ENCODE results near the gene MEGF6. TPM values are rescaled to one million over a fixed set of nuclear protein-coding genes. Genes with fewer than 3 reads are reported as not detected.

The MEGF6 gene
- polyA plus RNA-seq, 1 donor (not counting 4 experiments of a cell fraction or from before 2014, with no cell fraction given) = 0.24 TPM

GRCh38 chr1:3563610-3564009, 47.7 kb downstream of the MEGF6 start:
- no peak overlapping the region for H3K4me3 ChIP-seq (ENCODE audit: control insufficient read depth in 2 of 3, extremely low read depth in 1 of 3, insufficient read depth in 2 of 3, low read depth in 1 of 3, low read length in 3 of 3)
- no peak overlapping the region for H3K27ac ChIP-seq (ENCODE audit: control insufficient read depth, insufficient read depth, low read length)
- no peaks in the 10 kb centered on the region for H3K9me1 ChIP-seq (ENCODE audit: control insufficient read depth, extremely low read depth, insufficient read depth, low read length)
- no peaks in the 10 kb centered on the region for H3K36me3 ChIP-seq (ENCODE audit: control insufficient read depth in 2 of 2, extremely low read depth in 1 of 2, insufficient read depth in 2 of 2, low read length in 2 of 2)
- H3K4me1 ChIP-seq (ENCODE audit: control insufficient read depth, extremely low read depth, insufficient read depth, low read length) = peaks cover 2% of the 10 kb centered on the region
- H3K4me2 ChIP-seq (ENCODE audit: control insufficient read depth, extremely low read depth, insufficient read depth, low read depth, low read length) = no peak overlapping the region
- H4K20me1 ChIP-seq (ENCODE audit: control insufficient read depth, extremely low read depth, insufficient read depth, low read length) = no peaks in the 10 kb centered on the region
- no peak for FAIRE-seq
- no peak for DNase-seq (ENCODE audit: low read depth, low spot score)
- dilution Hi-C loops (cut with MboI; ENCODE audit: extremely low pct_ligation_motif_present, low sequenced_read_pairs) = no loop called here
- H3K27me3 ChIP-seq (ENCODE audit: control insufficient read depth, extremely low read depth, insufficient read depth, low read length) = peaks cover 9% of the 10 kb centered on the region
- H3K9ac ChIP-seq (ENCODE audit: control insufficient read depth, extremely low read depth, insufficient read depth, low read length) = no peak overlapping the region
- H2AFZ ChIP-seq (ENCODE audit: control insufficient read depth, low read length) = no peak overlapping the region
- no peaks in the 10 kb centered on the region for H3K79me2 ChIP-seq (ENCODE audit: control insufficient read depth, insufficient read depth, low read length)
- TF ChIP-seq EZH2 (IDR thresholded peaks at IDR 0.05; ENCODE audit: low read length) (no peak), CTCF (optimal IDR thresholded peaks at IDR 0.05 in 1 of 3, IDR thresholded peaks at IDR 0.05 in 1 of 3, conservative IDR thresholded peaks at IDR 0.05 in 1 of 3; ENCODE audit: extremely low read depth in 1 of 3, insufficient read depth in 2 of 3, low read length in 3 of 3) (no peak)
- H3K9me3 ChIP-seq (ENCODE audit: control insufficient read depth, low read depth, low read length) = no peaks in the 10 kb centered on the region

GRCh38 chr1:3563125-3563524, 48.2 kb downstream of the MEGF6 start:
- Histone ChIP-seq H3K36me3 (ENCODE audit: control insufficient read depth in 2 of 2, extremely low read depth in 1 of 2, insufficient read depth in 2 of 2, low read length in 2 of 2) (no peaks in the 10 kb centered on the region), H4K20me1 (ENCODE audit: control insufficient read depth, extremely low read depth, insufficient read depth, low read length) (no peaks in the 10 kb centered on the region), H2AFZ (ENCODE audit: control insufficient read depth, low read length) (no peak overlapping the region), H3K4me1 (ENCODE audit: control insufficient read depth, extremely low read depth, insufficient read depth, low read length) (peaks cover 2% of the 10 kb centered on the region), H3K9ac (ENCODE audit: control insufficient read depth, extremely low read depth, insufficient read depth, low read length) (no peak overlapping the region), H3K79me2 (ENCODE audit: control insufficient read depth, insufficient read depth, low read length) (no peaks in the 10 kb centered on the region), H3K27me3 (ENCODE audit: control insufficient read depth, extremely low read depth, insufficient read depth, low read length) (peaks cover 9% of the 10 kb centered on the region), H3K9me1 (ENCODE audit: control insufficient read depth, extremely low read depth, insufficient read depth, low read length) (no peaks in the 10 kb centered on the region), H3K9me3 (ENCODE audit: control insufficient read depth, low read depth, low read length) (no peaks in the 10 kb centered on the region), H3K27ac (ENCODE audit: control insufficient read depth, insufficient read depth, low read length) (no peak overlapping the region), H3K4me3 (ENCODE audit: control insufficient read depth in 2 of 3, extremely low read depth in 1 of 3, insufficient read depth in 2 of 3, low read depth in 1 of 3, low read length in 3 of 3) (no peak overlapping the region), H3K4me2 (ENCODE audit: control insufficient read depth, extremely low read depth, insufficient read depth, low read depth, low read length) (no peak overlapping the region)
- TF ChIP-seq EZH2 (IDR thresholded peaks at IDR 0.05; ENCODE audit: low read length) (no peak), CTCF (optimal IDR thresholded peaks at IDR 0.05 in 1 of 3, IDR thresholded peaks at IDR 0.05 in 1 of 3, conservative IDR thresholded peaks at IDR 0.05 in 1 of 3; ENCODE audit: extremely low read depth in 1 of 3, insufficient read depth in 2 of 3, low read length in 3 of 3) (no peak)
- DNase-seq (ENCODE audit: low read depth, low spot score) (no peak), FAIRE-seq (no peak)
- dilution Hi-C loops (cut with MboI; ENCODE audit: extremely low pct_ligation_motif_present, low sequenced_read_pairs) = no loop called here
